HAP-1 (cell line): ENCODE results near the gene PSD2.
A peak's percentile ranks its signal among the peaks of the same experiment; 100 is the strongest.

Experiments used
- DNase-seq, 2 experiments: peaks; one replicate each; pipeline ENCODE4 v3.0.0-alpha.2; 2016 to 2020; ENCODE audit warnings: low spot score in 2 of 2
- H3K27me3 ChIP-seq: fragments of 250-450 bp; sonication (Bioruptor Pico); 2 replicates; pipeline ENCODE4 v1.5.1; 2020; ENCODE audit warnings: low read depth, mild to moderate bottlenecking, moderate library complexity
- H3K36me3 ChIP-seq: fragments of 250-450 bp; sonication (Bioruptor Pico); replicated peaks from 2 replicates; pipeline ENCODE4 v1.5.1; 2020; ENCODE audit warnings: mild to moderate bottlenecking
- H3K4me1 ChIP-seq: fragments of 250-450 bp; sonication (Bioruptor Pico); 2 replicates; pipeline ENCODE4 v1.5.1; 2020; ENCODE audit warnings: mild to moderate bottlenecking
- H3K4me3 ChIP-seq: fragments of 250-450 bp; sonication (Bioruptor Pico); 2 replicates; pipeline ENCODE4 v1.5.1; 2020; ENCODE audit warnings: mild to moderate bottlenecking, moderate library complexity
- H3K9me3 ChIP-seq: fragments of 250-450 bp; sonication (Bioruptor Pico); 2 replicates; pipeline ENCODE4 v1.5.1; 2020; ENCODE audit warnings: mild to moderate bottlenecking, moderate library complexity
- in situ Hi-C: fragments of 300-500 bp; cut with MboI; formaldehyde crosslinking; loops from 3 replicates; pipeline ENCODE4 v1.14.3; 2020; ENCODE audit warnings: low sequenced_read_pairs, inconsistent platforms, mixed read lengths

The PSD2 gene

GRCh38 chr5:139835656-139836055, 40.0 kb downstream of the PSD2 start:
- Histone ChIP-seq H3K4me1 (no peaks in the 10 kb centered on the region), H3K27me3 (peaks cover 17% of the 10 kb centered on the region), H3K9me3 (no peaks in the 10 kb centered on the region), H3K4me3 (no peak overlapping the region), H3K36me3 (no peaks in the 10 kb centered on the region)
- in situ Hi-C loops, result no loop called here
- DNase-seq, result no peak

GRCh38 chr5:139836469-139837208, 41.0 kb downstream of the PSD2 start:
- in situ Hi-C loops, result no loop called here
- no peaks in the 10 kb centered on the region for H3K36me3 ChIP-seq

GRCh38 chr5:139837711-139838380, 42.2 kb downstream of the PSD2 start:
- no peak for DNase-seq
- H3K4me1 ChIP-seq, result no peaks in the 10 kb centered on the region
- no peaks in the 10 kb centered on the region for H3K27me3 ChIP-seq
- in situ Hi-C loops, result no loop called here
- no peaks in the 10 kb centered on the region for H3K36me3 ChIP-seq
- no peak overlapping the region for H3K4me3 ChIP-seq
- no peaks in the 10 kb centered on the region for H3K9me3 ChIP-seq

More at GRCh38 chr5:139836469-139837208, 41.0 kb downstream of the PSD2 start:
- Histone ChIP-seq H3K4me3 (no peak overlapping the region), H3K9me3 (no peaks in the 10 kb centered on the region), H3K4me1 (no peaks in the 10 kb centered on the region), H3K27me3 (peaks cover 8% of the 10 kb centered on the region; the same call in 1 of the 2 replicates)
- no peak for DNase-seq

- no peaks in the 10 kb centered on the region for H3K36me3 ChIP-seq
- no peaks in the 10 kb centered on the region for H3K27me3 ChIP-seq
- no peak for DNase-seq
- no peaks in the 10 kb centered on the region for H3K4me1 ChIP-seq
- no peaks in the 10 kb centered on the region for H3K9me3 ChIP-seq
- H3K4me3 ChIP-seq, result no peak overlapping the region
- in situ Hi-C loops, result no loop called here
Observed at GRCh38 chr5:139838381-139839197, 43.0 kb downstream of the PSD2 start.

GRCh38 chr5:139839232-139839815, 43.7 kb downstream of the PSD2 start:
- Histone ChIP-seq H3K36me3 (no peaks in the 10 kb centered on the region), H3K9me3 (no peaks in the 10 kb centered on the region), H3K4me3 (no peak overlapping the region), H3K4me1 (no peaks in the 10 kb centered on the region), H3K27me3 (no peaks in the 10 kb centered on the region)
- DNase-seq, result no peak
- in situ Hi-C loops, result no loop called here

- no peaks in the 10 kb centered on the region for H3K27me3 ChIP-seq
- no peak for DNase-seq
- no peaks in the 10 kb centered on the region for H3K4me1 ChIP-seq
- no peaks in the 10 kb centered on the region for H3K9me3 ChIP-seq
- in situ Hi-C loops, result loop anchor here (10.0 kb wide), 1 partner anchor 55 kb away; no protein-coding TSS in a partner anchor
- H3K36me3 ChIP-seq, result no peaks in the 10 kb centered on the region
- no peak overlapping the region for H3K4me3 ChIP-seq
Observed at GRCh38 chr5:139839918-139840317, 44.3 kb downstream of the PSD2 start.

GRCh38 chr5:139841549-139841948, 45.9 kb downstream of the PSD2 start:
- in situ Hi-C loops, result loop anchor here (10.0 kb wide), 1 partner anchor 57 kb away; no protein-coding TSS in a partner anchor
- no peak overlapping the region for H3K4me3 ChIP-seq

GRCh38 chr5:139842321-139842720, 46.7 kb downstream of the PSD2 start:
- Histone ChIP-seq H3K4me3 (no peak overlapping the region), H3K4me1 (no peaks in the 10 kb centered on the region), H3K27me3 (no peaks in the 10 kb centered on the region), H3K9me3 (no peaks in the 10 kb centered on the region), H3K36me3 (no peaks in the 10 kb centered on the region)
- no peak for DNase-seq
- in situ Hi-C loops, result loop anchor here (10.0 kb wide), 1 partner anchor 58 kb away; no protein-coding TSS in a partner anchor

More at GRCh38 chr5:139841549-139841948, 45.9 kb downstream of the PSD2 start:
- H3K4me1 ChIP-seq, result no peaks in the 10 kb centered on the region
- no peaks in the 10 kb centered on the region for H3K9me3 ChIP-seq
- no peaks in the 10 kb centered on the region for H3K36me3 ChIP-seq
- H3K27me3 ChIP-seq, result no peaks in the 10 kb centered on the region
- no peak for DNase-seq

GRCh38 chr5:139843991-139844390, 48.4 kb downstream of the PSD2 start:
- Histone ChIP-seq H3K4me3 (no peak overlapping the region), H3K36me3 (no peaks in the 10 kb centered on the region), H3K9me3 (no peaks in the 10 kb centered on the region), H3K27me3 (no peaks in the 10 kb centered on the region), H3K4me1 (no peaks in the 10 kb centered on the region)
- DNase-seq, result no peak
- in situ Hi-C loops, result loop anchor here (10.0 kb wide), 1 partner anchor 59 kb away; no protein-coding TSS in a partner anchor

GRCh38 chr5:139844472-139845145, 49.0 kb downstream of the PSD2 start:
- peak; percentile 60 to 90 for DNase-seq
- in situ Hi-C loops, result loop anchor here (10.0 kb wide), 1 partner anchor 60 kb away; no protein-coding TSS in a partner anchor
- Histone ChIP-seq H3K36me3 (no peaks in the 10 kb centered on the region), H3K27me3 (no peaks in the 10 kb centered on the region), H3K4me3 (no peak overlapping the region), H3K9me3 (no peaks in the 10 kb centered on the region), H3K4me1 (no peaks in the 10 kb centered on the region)

GRCh38 chr5:139845846-139846681, 50.5 kb downstream of the PSD2 start:
- DNase-seq, result no peak
- Histone ChIP-seq H3K36me3 (no peaks in the 10 kb centered on the region), H3K4me1 (no peaks in the 10 kb centered on the region), H3K9me3 (no peaks in the 10 kb centered on the region), H3K27me3 (no peaks in the 10 kb centered on the region), H3K4me3 (no peak overlapping the region)
- in situ Hi-C loops, result loop anchor here (10.0 kb wide), 1 partner anchor 61 kb away; no protein-coding TSS in a partner anchor

GRCh38 chr5:139847091-139847490, 51.5 kb downstream of the PSD2 start:
- Histone ChIP-seq H3K27me3 (no peaks in the 10 kb centered on the region), H3K36me3 (no peaks in the 10 kb centered on the region), H3K9me3 (no peaks in the 10 kb centered on the region), H3K4me3 (no peak overlapping the region), H3K4me1 (no peaks in the 10 kb centered on the region)
- in situ Hi-C loops, result loop anchor here (10.0 kb wide), 1 partner anchor 62 kb away; no protein-coding TSS in a partner anchor
- no peak for DNase-seq
